H1 (cell line): Measurements from ENCODE around the gene PLCB4.

ENCODE experiments used
- ATF3 ChIP-seq: IDR thresholded peaks from 2 replicates; pipeline ENCODE4 v1.6.1; 2011; ENCODE audit warnings: low read depth, mild to moderate bottlenecking, low read length; ENCODE audit not compliant: insufficient read depth
- CBX5 ChIP-seq: fragments of 300-800, 300-1000 bp; sonication (generic); IDR thresholded peaks from 2 replicates; pipeline ENCODE4 v1.7.1; 2016; ENCODE audit warnings: antibody characterized with exemption, low read length, low read depth
- GTF2F1 ChIP-seq: IDR thresholded peaks from 2 replicates; pipeline ENCODE4 v1.6.1; 2012; ENCODE audit warnings: low read depth, low read length, improper control_type of control experiment, borderline replicate concordance
- JUND ChIP-seq: IDR thresholded peaks from 2 replicates; pipeline ENCODE4 v1.6.1; 2011; ENCODE audit warnings: mild to moderate bottlenecking, improper control_type of control experiment, low read length
- KDM1A ChIP-seq: fragments of 200-600, 300-600 bp; sonication (generic); IDR thresholded peaks from 2 replicates; pipeline ENCODE4 v1.7.1; 2016; ENCODE audit warnings: mild to moderate bottlenecking, low read length, borderline replicate concordance
- NRF1 ChIP-seq: IDR thresholded peaks from 2 replicates; pipeline ENCODE4 v1.6.1; 2011; ENCODE audit warnings: mild to moderate bottlenecking, low read depth, low read length, improper control_type of control experiment
- POLR2A ChIP-seq, 2 experiments: IDR thresholded peaks; 1 replicate in 1 of 2; 2 replicates in 1 of 2; pipeline ENCODE4 v1.6.1; 2011; ENCODE audit warnings: low read depth in 2 of 2, low read length in 2 of 2, mild to moderate bottlenecking in 2 of 2; ENCODE audit errors: control extremely low read depth in 1 of 2
- RAD21 ChIP-seq, 2 experiments: IDR thresholded peaks in 1 of 2; conservative IDR thresholded peaks in 1 of 2; 2 replicates each; pipeline ENCODE4 v1.6.1; 2011; ENCODE audit warnings: low read depth in 2 of 2, low read length in 2 of 2, improper control_type of control experiment in 1 of 2, inconsistent platforms in 1 of 2, mild to moderate bottlenecking in 1 of 2, moderate library complexity in 1 of 2
- TF ChIP-seq, protein P1 (sequence below): IDR thresholded peaks from 2 replicates; pipeline ENCODE4 v1.6.1; 2012; ENCODE audit warnings: inconsistent platforms

GRCh38 chr20:9398882-9399281 is 330.0 kb downstream of the PLCB4 start:
- TF ChIP-seq JUND (no peak), CBX5 (no peak), POLR2A (IDR thresholded peaks at IDR 0.05; ENCODE audit: control extremely low read depth in 1 of 2, low read depth in 2 of 2, low read length in 2 of 2) (no peak), RAD21 (IDR thresholded peaks at IDR 0.05 in 1 of 2, conservative IDR thresholded peaks at IDR 0.05 in 1 of 2; ENCODE audit: low read depth in 2 of 2, low read length in 2 of 2) (no peak), GTF2F1 (no peak), ATF3 (no peak), NRF1 (no peak), KDM1A (no peak)
- TF ChIP-seq, protein P1, sequence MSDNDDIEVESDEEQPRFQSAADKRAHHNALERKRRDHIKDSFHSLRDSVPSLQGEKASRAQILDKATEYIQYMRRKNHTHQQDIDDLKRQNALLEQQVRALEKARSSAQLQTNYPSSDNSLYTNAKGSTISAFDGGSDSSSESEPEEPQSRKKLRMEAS = no peak
